Lower leg skin (tissue), 4 donors: ENCODE results near the gene SCLY. TPM values are rescaled to one million over a fixed set of nuclear protein-coding genes. Genes with fewer than 3 reads are reported as not detected.
A peak's percentile ranks its signal among the peaks of the same experiment; 100 is the strongest.

Source experiments
- DNase-seq, 2 donors: peaks; one replicate each; pipeline ENCODE4 v3.0.0-alpha.2; 2019; ENCODE audit warnings: low spot score in 2 of 2
- H3K4me3 ChIP-seq: fragments of 200-600 bp; sonication (generic); 2 replicates; pipeline ENCODE4 v1.5.1; 2017; ENCODE audit warnings: mild to moderate bottlenecking, low read depth; ENCODE audit not compliant: poor library complexity, severe bottlenecking
- CTCF ChIP-seq, 3 donors: fragments of 450-650 bp; IDR thresholded peaks; one replicate each; pipeline ENCODE4 v1.5.1; 2016; ENCODE audit warnings: antibody characterized with exemption in 3 of 3, mild to moderate bottlenecking in 3 of 3, moderate library complexity in 2 of 3
- POLR2A ChIP-seq, 2 donors: fragments of 450-650 bp; IDR thresholded peaks; one replicate each; pipeline ENCODE4 v1.6.1; 2016 to 2017; ENCODE audit warnings: antibody characterized with exemption in 2 of 2, mild to moderate bottlenecking in 1 of 2, moderate library complexity in 1 of 2
- WGBS, 2 donors: methylation state at CpG; one replicate each; pipeline ENCODE4 v1.1.5; 2018; 5-methylcytosine and 5-hydroxymethylcytosine counted together
- intact Hi-C: fragments of 100-400 bp; cut with DNase I; formaldehyde crosslinking; loops from one replicate; pipeline ENCODE4 v1.15.0; 2023; ENCODE audit warnings: low total_unique reads
- total RNA-seq, 4 donors: library from RNA; depleted of rRNA; stranded (reverse); fragments of >200 nt; gene quantifications; one replicate each; pipeline ENCODE4 v1.1.0, GENCODE V29; 2016

Gene SCLY
- total RNA-seq, 4 donors from 2014 or later: 2.4 to 12.1 (median 8.2) TPM

GRCh38 chr2:238125127-238125885 lies 64.5 kb downstream of the SCLY start:
- H3K4me3 ChIP-seq: no peak overlapping the region
- TF ChIP-seq POLR2A (IDR thresholded peaks at IDR 0.05) (no peak), CTCF (IDR thresholded peaks at IDR 0.05) (no peak)
- intact Hi-C loops: no loop called here
- 86 to 96% methylated on average over 15 to 20 of the region's 20 CpGs for WGBS, 2 donors
- DNase-seq: no peak

GRCh38 chr2:238126338-238126737 lies 65.5 kb downstream of the SCLY start:
- TF ChIP-seq CTCF (IDR thresholded peaks at IDR 0.05) (peak in 1 of 3 donors; percentile 5), POLR2A (IDR thresholded peaks at IDR 0.05) (no peak)
- no peak overlapping the region for H3K4me3 ChIP-seq
- DNase-seq: no peak
- WGBS, 2 donors: 94 to 95% methylated on average over 2 of the region's 2 CpGs
- intact Hi-C loops: no loop called here

- no peak for DNase-seq
- no peak for TF ChIP-seq POLR2A (IDR thresholded peaks at IDR 0.05)
- TF ChIP-seq CTCF (IDR thresholded peaks at IDR 0.05): peak in 1 of 3 donors; percentile 39
- intact Hi-C loops: no loop called here
- H3K4me3 ChIP-seq: no peak overlapping the region
- 81 to 93% methylated on average over 2 of the region's 2 CpGs for WGBS, 2 donors
Measured at GRCh38 chr2:238126775-238127164, 66.0 kb downstream of the SCLY start.

GRCh38 chr2:238127165-238128060 lies 66.6 kb downstream of the SCLY start:
- no peak overlapping the region for H3K4me3 ChIP-seq
- DNase-seq: no peak
- WGBS, 2 donors: 53 to 61% methylated on average over 19 to 26 of the region's 36 CpGs
- intact Hi-C loops: no loop called here
- TF ChIP-seq POLR2A (IDR thresholded peaks at IDR 0.05) (no peak), CTCF (IDR thresholded peaks at IDR 0.05) (no peak)

- TF ChIP-seq POLR2A (IDR thresholded peaks at IDR 0.05): no peak
- no peak for TF ChIP-seq CTCF (IDR thresholded peaks at IDR 0.05)
- DNase-seq: no peak
- WGBS, 2 donors: 80 to 92% methylated on average over 19 to 22 of the region's 22 CpGs
- no peak overlapping the region for H3K4me3 ChIP-seq
- intact Hi-C loops: no loop called here
Measured at GRCh38 chr2:238128061-238128440, 67.2 kb downstream of the SCLY start.
